ENCODE measurements around the gene NXNL1. TPM values are rescaled to one million over a fixed set of nuclear protein-coding genes. Genes with fewer than 3 reads are reported as not detected.

Gene NXNL1
- total RNA-seq, 1 donor from 2014 or later, result not detected

DNA sequence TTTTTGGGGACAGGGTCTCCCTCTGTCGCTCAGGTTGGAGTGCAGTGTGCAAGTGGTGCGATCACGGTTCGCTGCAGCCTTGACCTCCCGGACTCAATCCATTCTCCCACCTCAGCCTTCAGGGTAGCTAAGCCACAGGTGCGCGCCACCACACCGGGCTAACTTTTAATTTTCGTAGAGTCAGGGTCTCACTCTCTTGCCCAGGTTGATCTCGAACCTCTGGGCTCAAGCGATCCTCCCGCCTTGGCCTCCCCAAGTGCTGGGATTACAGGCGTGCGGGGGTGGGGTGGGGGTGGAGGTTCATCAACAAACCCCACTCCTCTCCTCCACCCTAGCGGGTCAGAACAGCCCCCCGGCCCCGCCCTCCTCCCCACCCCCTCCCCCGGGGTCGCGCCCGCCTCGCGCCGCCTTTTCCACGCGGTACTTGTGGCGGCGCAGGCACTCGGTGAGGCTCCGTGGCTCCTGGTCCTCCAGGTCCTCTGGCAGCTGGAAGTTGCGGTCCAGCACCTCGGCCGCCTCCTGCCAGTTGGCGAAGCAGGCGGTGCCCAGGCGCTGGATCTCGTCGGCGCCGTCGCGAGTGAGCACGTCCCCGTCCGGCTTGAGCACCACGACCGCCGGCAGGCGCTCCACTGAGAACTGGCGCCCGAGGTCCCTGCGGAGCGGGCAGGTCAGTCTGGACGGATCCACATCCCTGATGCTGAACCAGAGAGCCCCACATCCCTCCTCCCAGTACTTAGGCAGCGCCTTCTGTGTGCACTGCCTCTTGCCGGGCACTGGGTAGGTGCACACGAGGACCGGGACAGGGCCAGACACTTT, 5.2 kb downstream of the NXNL1 start:
- peak; percentile 24 for ATAC-seq

DNA sequence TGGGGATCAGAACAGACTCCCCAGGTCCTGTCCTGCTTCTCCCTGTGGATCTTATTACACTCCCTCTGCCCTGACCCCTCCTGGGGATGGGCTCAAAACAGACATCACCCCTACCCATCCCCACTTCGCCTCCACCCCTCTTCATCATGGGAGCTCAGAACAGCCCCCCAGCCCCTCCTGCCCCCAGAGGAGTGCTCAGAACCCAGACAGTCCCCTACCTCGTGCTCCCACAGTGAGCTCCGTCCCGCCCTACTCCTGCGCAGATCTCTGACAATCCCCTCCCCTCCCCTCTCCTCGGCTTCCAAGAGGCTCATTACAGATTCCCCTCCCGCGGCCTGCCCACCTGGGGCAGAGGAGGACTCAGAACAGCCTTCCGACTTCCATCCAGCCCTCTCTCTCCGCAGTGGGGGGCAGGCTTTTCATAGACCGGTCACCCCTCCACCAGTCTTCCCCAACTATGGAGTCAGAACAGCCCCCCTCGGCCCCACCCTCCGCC, 6.1 kb downstream of the NXNL1 start:
- no peak for ATAC-seq

GRCh38 chr19:17451820-17452219, 8.9 kb downstream of the NXNL1 start:
- ATAC-seq, result no peak

DNA sequence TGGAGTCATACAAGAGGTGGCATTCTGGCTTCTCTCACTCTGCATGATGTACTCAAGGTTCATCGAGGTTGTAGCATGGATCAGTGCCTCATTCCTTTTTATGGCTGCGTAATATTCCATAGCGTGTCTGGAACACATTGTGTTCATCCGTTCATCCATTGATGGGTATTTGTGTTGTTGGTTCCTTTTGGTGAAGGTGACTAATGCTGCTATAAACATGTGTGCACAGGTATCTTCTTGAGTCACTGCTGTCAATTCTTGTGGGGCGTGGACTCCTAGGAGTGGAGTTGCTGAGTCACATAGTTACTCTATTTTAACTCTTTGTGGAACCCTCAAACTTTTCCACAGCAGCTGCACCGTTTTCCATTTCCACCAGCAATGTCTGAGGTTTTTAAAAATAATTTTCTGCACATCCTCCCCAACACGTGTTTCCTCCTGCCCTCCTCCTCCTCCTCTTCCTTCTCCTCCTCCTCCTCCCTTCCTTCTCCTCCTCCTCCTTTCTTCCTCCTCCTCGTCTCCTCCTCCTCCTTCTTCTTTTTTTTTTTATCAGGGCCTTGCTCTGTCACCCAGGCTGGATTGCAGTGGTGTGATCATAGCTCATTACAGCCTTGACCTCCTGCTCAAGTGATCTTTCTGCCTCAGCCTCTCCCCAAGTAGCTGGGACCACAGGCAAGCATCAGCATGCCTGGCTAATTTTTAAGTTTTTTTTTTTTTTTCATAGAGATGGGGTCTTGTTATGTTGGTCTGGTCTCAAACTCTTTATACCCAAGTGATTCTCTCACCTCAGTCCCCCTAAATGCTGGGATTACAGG, 10.3 kb downstream of the NXNL1 start:
- ATAC-seq, result peak; percentile 95

GRCh38 chr19:17448131-17448967, 12.4 kb downstream of the NXNL1 start, which contains the start of gene TMEM221:
TSS of gene TMEM221 (minus strand) at chr19:17448668. CDS start at chr19:17448462, 206 bp downstream.
- ATAC-seq, result no peak

GRCh38 chr19:17447704-17448130, 13.0 kb downstream of the NXNL1 start:
- ATAC-seq, result no peak

- no peak for ATAC-seq
Measured at GRCh38 chr19:17445526-17446165, 15.1 kb downstream of the NXNL1 start.

GRCh38 chr19:17441241-17442021, 19.3 kb downstream of the NXNL1 start:
- peak; percentile 62 for ATAC-seq

GRCh38 chr19:17436874-17437267, 23.9 kb downstream of the NXNL1 start:
- no peak for ATAC-seq

DNA sequence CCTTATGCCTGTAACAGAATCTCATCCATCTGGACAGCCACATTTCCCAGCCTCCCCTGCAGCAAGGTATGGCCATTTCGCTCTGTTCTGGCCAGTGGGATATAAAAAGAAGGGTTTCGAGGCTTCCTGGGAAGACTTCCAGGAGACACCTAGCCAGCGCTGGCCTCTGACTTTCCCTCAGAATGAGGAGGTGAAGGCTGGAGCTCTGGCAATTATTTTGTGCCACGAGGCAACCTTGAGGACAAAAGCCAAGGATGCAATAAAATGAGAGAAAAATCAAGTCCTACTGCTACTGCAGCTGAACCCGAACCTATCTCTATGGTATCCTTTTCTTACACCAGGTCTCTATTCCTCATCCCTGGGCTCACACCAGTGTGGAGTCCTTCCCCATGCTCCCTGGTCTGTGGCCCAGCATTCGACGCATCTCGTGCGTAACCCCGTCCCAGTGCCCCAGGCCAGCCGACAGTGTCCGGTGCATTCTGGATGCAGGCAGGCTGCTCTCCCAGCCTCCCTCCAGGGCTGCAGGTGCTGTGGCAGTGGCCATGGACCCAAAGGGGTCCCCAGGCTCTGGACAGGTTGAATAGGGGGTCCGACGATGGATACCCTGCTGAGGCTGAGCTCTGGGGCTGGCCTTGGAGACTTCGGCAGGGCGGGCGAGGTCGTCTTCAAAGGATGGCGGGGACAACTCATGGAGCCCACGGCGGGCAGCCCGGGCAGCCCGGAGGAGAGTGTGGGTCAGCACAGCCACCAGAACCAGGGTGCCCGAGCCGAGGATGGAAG, 24.4 kb downstream of the NXNL1 start:
- no peak for ATAC-seq

- ATAC-seq, result no peak
Measured at GRCh38 chr19:17435218-17435617, 25.5 kb downstream of the NXNL1 start.

GRCh38 chr19:17431417-17431816, 29.3 kb downstream of the NXNL1 start:
- no peak for ATAC-seq

GRCh38 chr19:17429641-17430113, 31.0 kb downstream of the NXNL1 start:
- ATAC-seq, result peak; percentile 42

GRCh38 chr19:17424743-17425365, 35.9 kb downstream of the NXNL1 start:
- ATAC-seq, result no peak

GRCh38 chr19:17423429-17424208, 37.1 kb downstream of the NXNL1 start:
- ATAC-seq, result no peak

- no peak for ATAC-seq
Measured at GRCh38 chr19:17421942-17422341, 38.8 kb downstream of the NXNL1 start.

GRCh38 chr19:17420475-17420924, 40.2 kb downstream of the NXNL1 start:
- peak; percentile 56 for ATAC-seq

- peak; percentile 96 for ATAC-seq
Measured at GRCh38 chr19:17419621-17420474, 40.9 kb downstream of the NXNL1 start, which contains the start of gene MVB12A. TSS of gene MVB12A (plus strand) at chr19:17420047. CDS start at chr19:17420136, 89 bp downstream.

Data from esophagus mucosa (tissue), 1 donor.